WTC11 (cell line): ENCODE results near the gene ASS1.

Experiments
- ATF1 ChIP-seq: sonication (generic); formaldehyde crosslinking; IDR thresholded peaks from 2 replicates; pipeline ENCODE4 v1.8.1; 2023; ENCODE audit warnings: mild to moderate bottlenecking, moderate library complexity, missing genetic modification reagents
- ATF3 ChIP-seq: sonication (generic); formaldehyde crosslinking; conservative IDR thresholded peaks from 2 replicates; pipeline ENCODE4 v1.8.1; 2022; ENCODE audit warnings: mild to moderate bottlenecking, missing genetic modification reagents
- CBFB ChIP-seq: sonication (generic); formaldehyde crosslinking; IDR thresholded peaks from 2 replicates; pipeline ENCODE4 v1.8.1; 2022; ENCODE audit warnings: mild to moderate bottlenecking, low read depth, missing genetic modification reagents
- CTCF ChIP-seq: fragments of 200-600 bp; IDR thresholded peaks from 2 replicates; pipeline ENCODE4 v1.8.0; 2022; ENCODE audit warnings: antibody characterized with exemption
- FOXJ3 ChIP-seq: sonication (generic); formaldehyde crosslinking; IDR thresholded peaks from 2 replicates; pipeline ENCODE4 v1.9.0; 2021; ENCODE audit warnings: missing genetic modification reagents, mild to moderate bottlenecking, borderline replicate concordance
- HMGXB4 ChIP-seq: sonication (generic); formaldehyde crosslinking; IDR thresholded peaks from 2 replicates; pipeline ENCODE4 v1.8.1; 2023; ENCODE audit warnings: mild to moderate bottlenecking, moderate library complexity, missing genetic modification reagents
- ZBTB43 ChIP-seq: sonication (generic); formaldehyde crosslinking; IDR thresholded peaks from 2 replicates; pipeline ENCODE4 v1.8.1; 2023; ENCODE audit warnings: mild to moderate bottlenecking, missing genetic modification reagents
- ZMAT4 ChIP-seq: fragments of 250-450 bp; sonication (Bioruptor Pico); IDR thresholded peaks from 2 replicates; pipeline ENCODE4 v1.9.0; 2021; ENCODE audit warnings: mild to moderate bottlenecking
- ZNF138 ChIP-seq: sonication (generic); formaldehyde crosslinking; conservative IDR thresholded peaks from 2 replicates; pipeline ENCODE4 v1.8.1; 2022; ENCODE audit warnings: mild to moderate bottlenecking, moderate library complexity, missing genetic modification reagents
- ZNF263 ChIP-seq: sonication (generic); formaldehyde crosslinking; IDR thresholded peaks from 2 replicates; pipeline ENCODE4 v1.8.1; 2022; ENCODE audit warnings: low read depth, mild to moderate bottlenecking, moderate library complexity, missing genetic modification reagents
- ZNF396 ChIP-seq: fragments of 250-450 bp; sonication (Bioruptor Pico); IDR thresholded peaks from 2 replicates; pipeline ENCODE4 v1.8.0; 2021; ENCODE audit warnings: mild to moderate bottlenecking, moderate library complexity, borderline replicate concordance
- ZNF512 ChIP-seq: sonication (generic); formaldehyde crosslinking; IDR thresholded peaks from 2 replicates; pipeline ENCODE4 v1.8.1; 2022; ENCODE audit warnings: missing genetic modification reagents, borderline replicate concordance

- TF ChIP-seq ATF3 (no peak), CTCF (no peak), ZNF396 (CRISPR knock-in tag) (no peak), ZMAT4 (CRISPR knock-in tag) (no peak), ATF1 (CRISPR knock-in tag) (no peak), CBFB (CRISPR knock-in tag) (no peak), HMGXB4 (CRISPR knock-in tag) (no peak), ZNF512 (CRISPR knock-in tag) (no peak), ZBTB43 (CRISPR knock-in tag) (no peak), ZNF263 (CRISPR knock-in tag) (no peak), FOXJ3 (no peak), ZNF138 (CRISPR knock-in tag) (no peak)
Measured at GRCh38 chr9:130539420-130540223, 94.9 kb downstream of the ASS1 start.
